ENCODE results near the gene RSPH9.

RSPH9 gene

DNA sequence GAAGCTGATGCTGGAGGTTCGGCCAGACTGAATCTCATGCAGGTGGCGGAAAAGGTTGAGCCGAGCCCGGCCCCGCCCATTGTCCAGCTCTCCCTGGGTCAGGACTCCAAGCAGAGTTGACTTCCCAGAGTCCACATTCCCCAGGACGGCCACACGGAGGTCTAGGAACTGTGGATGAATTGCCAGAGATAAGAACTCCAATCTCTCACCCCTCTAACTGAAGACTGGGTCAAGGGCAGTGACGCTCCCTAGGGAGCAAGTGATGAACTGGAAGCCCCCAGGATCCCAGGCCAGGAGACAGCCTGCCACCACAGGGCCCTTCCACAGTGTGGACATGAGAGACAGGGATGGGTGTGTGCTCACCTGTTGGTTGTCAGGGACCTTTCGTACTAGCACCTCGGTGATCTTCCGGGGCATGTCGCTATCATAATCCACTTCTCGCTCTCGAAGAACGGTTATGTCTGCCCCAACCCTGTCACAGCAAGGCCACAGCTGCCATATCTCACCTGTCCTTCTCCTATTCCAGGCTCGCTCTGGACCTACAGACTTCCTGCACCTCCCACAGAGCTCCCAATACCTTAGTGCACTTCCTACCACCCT lies 19.3 kb upstream of the RSPH9 start:
- Histone ChIP-seq H3K9me3 (no peaks in the 10 kb centered on the region), H3K4me3 (ENCODE audit: low read depth, low read length) (no peak overlapping the region), H3K36me3 (peaks cover 52% of the 10 kb centered on the region), H3K27me3 (no peaks in the 10 kb centered on the region), H3K4me1 (peaks cover 11% of the 10 kb centered on the region; the same call in 1 of the 2 replicates)
- TF ChIP-seq, protein P1, sequence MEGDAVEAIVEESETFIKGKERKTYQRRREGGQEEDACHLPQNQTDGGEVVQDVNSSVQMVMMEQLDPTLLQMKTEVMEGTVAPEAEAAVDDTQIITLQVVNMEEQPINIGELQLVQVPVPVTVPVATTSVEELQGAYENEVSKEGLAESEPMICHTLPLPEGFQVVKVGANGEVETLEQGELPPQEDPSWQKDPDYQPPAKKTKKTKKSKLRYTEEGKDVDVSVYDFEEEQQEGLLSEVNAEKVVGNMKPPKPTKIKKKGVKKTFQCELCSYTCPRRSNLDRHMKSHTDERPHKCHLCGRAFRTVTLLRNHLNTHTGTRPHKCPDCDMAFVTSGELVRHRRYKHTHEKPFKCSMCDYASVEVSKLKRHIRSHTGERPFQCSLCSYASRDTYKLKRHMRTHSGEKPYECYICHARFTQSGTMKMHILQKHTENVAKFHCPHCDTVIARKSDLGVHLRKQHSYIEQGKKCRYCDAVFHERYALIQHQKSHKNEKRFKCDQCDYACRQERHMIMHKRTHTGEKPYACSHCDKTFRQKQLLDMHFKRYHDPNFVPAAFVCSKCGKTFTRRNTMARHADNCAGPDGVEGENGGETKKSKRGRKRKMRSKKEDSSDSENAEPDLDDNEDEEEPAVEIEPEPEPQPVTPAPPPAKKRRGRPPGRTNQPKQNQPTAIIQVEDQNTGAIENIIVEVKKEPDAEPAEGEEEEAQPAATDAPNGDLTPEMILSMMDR (IDR thresholded peaks at IDR 0.05; ENCODE audit: low read depth, low read length), result no peak
- no peak for DNase-seq

DNA sequence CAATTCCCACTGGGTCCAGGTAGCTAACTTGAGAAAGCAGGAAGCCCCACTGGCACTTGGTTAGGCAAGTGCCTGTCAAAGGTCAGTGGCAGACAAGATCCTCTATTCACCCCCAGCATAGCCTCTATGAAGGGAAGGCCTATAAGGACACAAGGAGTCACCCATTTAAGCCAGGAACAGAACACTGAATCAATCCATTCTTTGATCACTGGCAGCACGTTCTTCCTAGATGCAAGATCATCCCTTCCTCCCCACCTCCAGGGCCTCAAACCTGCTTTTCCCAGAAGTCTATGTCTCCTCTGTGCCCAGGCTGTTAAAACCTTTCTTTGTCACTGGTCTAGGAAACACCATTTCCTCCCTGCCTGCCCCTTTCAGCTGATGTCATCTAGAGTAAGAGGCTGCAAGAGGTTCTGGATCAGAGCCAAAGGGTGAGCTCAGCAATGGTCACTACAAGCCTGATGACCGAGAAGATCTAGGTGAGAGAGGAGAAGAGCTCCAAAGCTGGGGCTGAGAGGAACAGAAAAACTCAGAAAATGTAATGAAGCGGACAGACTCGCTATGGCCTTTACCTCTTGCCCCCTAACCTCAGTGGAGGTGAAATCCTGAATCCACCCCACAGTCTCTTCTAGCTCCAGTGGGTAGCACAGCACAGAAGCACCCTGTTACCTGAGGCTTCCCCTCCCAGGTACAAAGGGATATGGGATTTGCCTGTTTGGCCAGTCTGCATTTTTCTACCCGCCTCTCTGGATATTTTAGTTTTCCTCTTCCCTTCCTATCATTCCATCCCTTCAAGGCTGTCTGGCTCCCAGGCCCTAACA lies 17.6 kb upstream of the RSPH9 start:
- H3K9me3 ChIP-seq, result no peaks in the 10 kb centered on the region
- peaks cover 11% of the 10 kb centered on the region; the same call in 1 of the 2 replicates for H3K4me1 ChIP-seq
- peak overlapping the region; percentile 32 for H3K4me3 ChIP-seq (ENCODE audit: low read depth, low read length)
- peak; percentile 72 for DNase-seq
- peaks cover 36% of the 10 kb centered on the region for H3K36me3 ChIP-seq
- no peaks in the 10 kb centered on the region for H3K27me3 ChIP-seq
- TF ChIP-seq, protein P1 (IDR thresholded peaks at IDR 0.05; ENCODE audit: low read depth, low read length), result no peak

DNA sequence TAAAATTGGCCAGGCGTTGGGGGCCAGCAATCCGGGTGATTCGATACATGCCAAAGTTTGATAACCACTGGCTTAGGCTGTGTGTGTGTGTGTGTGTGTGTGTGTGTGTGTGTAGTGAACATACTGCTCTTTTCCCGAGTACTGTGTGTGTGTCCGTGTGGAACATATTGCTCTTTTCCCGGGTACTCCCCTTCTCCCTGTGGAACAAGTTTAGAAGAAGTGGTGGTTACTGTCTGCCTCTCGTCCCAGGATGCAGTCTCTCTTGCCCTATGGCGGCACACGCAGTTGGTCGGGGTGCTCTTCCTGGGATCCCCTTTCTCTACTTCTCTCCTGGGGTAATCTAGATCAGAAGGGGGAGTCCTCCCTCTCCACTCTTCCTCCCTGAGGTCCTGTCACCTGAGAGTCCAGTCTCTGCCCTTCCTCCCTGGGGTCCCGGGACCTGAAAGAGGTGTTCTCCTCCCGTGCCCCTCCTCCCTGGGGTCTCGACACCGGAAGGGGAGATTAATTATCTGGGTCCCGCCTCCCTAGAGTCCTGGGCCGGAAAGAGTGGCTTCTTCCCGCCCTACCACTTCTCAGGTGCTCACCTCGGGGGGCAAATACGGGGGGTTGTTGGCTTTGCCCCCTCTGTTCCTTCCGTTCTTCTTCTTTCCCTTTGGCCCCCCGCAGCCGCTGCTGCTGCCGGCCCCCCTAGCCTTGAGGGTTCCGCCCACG lies 16.3 kb upstream of the RSPH9 start:
- peaks cover 11% of the 10 kb centered on the region; the same call in 1 of the 2 replicates for H3K4me1 ChIP-seq
- no peaks in the 10 kb centered on the region for H3K9me3 ChIP-seq
- no peaks in the 10 kb centered on the region for H3K27me3 ChIP-seq
- DNase-seq, result peak; percentile 54
- TF ChIP-seq, protein P1 (IDR thresholded peaks at IDR 0.05; ENCODE audit: low read depth, low read length), result no peak
- H3K4me3 ChIP-seq (ENCODE audit: low read depth, low read length), result peak overlapping the region; percentile 96
- peaks cover 27% of the 10 kb centered on the region for H3K36me3 ChIP-seq

DNA sequence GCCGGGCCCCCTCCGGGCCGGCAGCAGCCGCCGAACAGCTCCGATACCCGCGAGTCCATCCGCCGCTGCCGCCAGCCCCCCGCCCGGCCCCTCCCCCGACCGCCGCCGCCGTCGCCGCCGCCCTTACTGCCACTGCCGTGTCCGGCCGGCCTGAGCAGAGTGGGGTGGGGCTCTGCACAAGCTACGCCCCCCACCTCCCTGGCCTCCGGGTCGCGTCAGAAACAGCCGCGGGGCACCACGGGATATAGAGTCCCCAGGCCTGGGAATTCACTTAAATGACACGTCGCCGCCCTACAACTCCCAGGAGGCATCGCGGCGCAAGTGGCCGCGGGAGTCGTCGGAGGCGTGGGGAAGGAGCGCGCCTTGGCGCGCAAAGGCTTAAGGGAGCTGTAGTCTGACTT lies 15.7 kb upstream of the RSPH9 start, which contains the start of gene GTPBP2:
Gene GTPBP2 (minus strand): TSS at position 161 of the 401 bp plus-strand sequence. CDS start 102 bp downstream, at position 59.
- peak within 1 kb of the TSS; percentile 96 for H3K4me3 ChIP-seq (ENCODE audit: low read depth, low read length)
- H3K4me1 ChIP-seq, result peaks cover 11% of the 10 kb centered on the region; the same call in 1 of the 2 replicates
- H3K27me3 ChIP-seq, result no peaks in the 10 kb centered on the region
- no peaks in the 10 kb centered on the region for H3K9me3 ChIP-seq
- H3K36me3 ChIP-seq, result peaks cover 21% of the 10 kb centered on the region
- TF ChIP-seq, protein P1 (IDR thresholded peaks at IDR 0.05; ENCODE audit: low read depth, low read length), result no peak
- DNase-seq, result peak; percentile 99

DNA sequence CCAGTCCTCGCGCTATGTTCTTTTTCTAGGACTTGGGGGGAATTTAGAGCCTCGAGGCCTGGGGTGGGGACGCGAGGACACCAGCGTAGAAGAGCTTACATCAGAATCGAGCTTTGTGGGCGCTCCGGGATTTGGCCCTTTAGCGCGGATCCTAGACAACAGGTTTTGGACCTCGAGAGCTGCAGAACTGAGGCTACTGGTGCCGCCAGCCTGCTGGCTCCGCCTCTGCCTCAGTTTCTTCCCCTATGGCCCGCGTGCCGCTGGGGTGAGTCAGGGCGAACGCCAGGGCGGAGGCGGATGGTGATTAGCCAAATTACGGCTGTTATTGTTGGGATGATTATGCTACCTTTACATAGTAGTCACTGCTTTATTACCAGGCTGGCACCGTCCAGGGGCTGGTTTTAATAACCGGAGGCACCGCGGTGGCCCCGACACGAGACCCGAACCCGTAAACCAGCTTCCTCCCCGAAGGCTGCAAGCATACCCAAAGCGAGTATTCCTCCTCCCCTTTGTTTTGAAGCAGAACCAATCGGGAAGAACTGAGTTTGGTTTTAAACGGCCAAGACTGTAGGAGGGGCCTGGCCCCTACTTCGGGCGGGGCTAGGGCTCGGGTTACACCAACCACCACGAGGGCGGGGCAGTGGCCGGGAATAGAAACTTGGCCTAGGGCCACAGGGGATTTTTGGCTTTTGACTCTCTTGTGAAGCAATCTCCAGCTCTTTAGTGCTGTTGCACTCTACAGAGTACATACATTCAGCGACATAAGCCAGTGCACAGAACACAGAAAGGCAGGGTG lies 15.1 kb upstream of the RSPH9 start:
- TF ChIP-seq, protein P1 (IDR thresholded peaks at IDR 0.05; ENCODE audit: low read depth, low read length), result no peak
- Histone ChIP-seq H3K4me1 (peaks cover 11% of the 10 kb centered on the region; the same call in 1 of the 2 replicates), H3K4me3 (ENCODE audit: low read depth, low read length) (peak overlapping the region; percentile 86)

More for the DNA sequence above, 15.1 kb upstream of the RSPH9 start:
- H3K36me3 ChIP-seq, result peaks cover 16% of the 10 kb centered on the region
- no peaks in the 10 kb centered on the region for H3K27me3 ChIP-seq
- no peaks in the 10 kb centered on the region for H3K9me3 ChIP-seq
- peak; percentile 95 for DNase-seq

Data from BE2C (cell line).